HepG2 (cell line): ENCODE measurements around the gene NR3C2. TPM values are rescaled to one million over a fixed set of nuclear protein-coding genes. Genes with fewer than 3 reads are reported as not detected.

ENCODE experiments used
- MXI1 ChIP-seq: IDR thresholded peaks from 3 replicates; pipeline ENCODE4 v1.6.1; 2012; ENCODE audit warnings: low read depth, low read length, inconsistent platforms, borderline replicate concordance
- SMYD3 ChIP-seq: sonication (generic); formaldehyde crosslinking; IDR thresholded peaks from 2 replicates; pipeline ENCODE4 v1.8.1; 2023; ENCODE audit warnings: mild to moderate bottlenecking, missing genetic modification reagents
- THAP11 ChIP-seq: IDR thresholded peaks from 2 replicates; pipeline ENCODE4 v1.6.1; 2016; ENCODE audit warnings: missing biosample characterization, missing genetic modification reagents
- ZBTB8A ChIP-seq: sonication (generic); formaldehyde crosslinking; IDR thresholded peaks from 2 replicates; pipeline ENCODE4 v1.4.0; 2020; ENCODE audit warnings: mild to moderate bottlenecking, low read depth, missing genetic modification reagents, borderline replicate concordance
- ZNF609 ChIP-seq: sonication (generic); formaldehyde crosslinking; IDR thresholded peaks from 2 replicates; pipeline ENCODE4 v1.4.0; 2020; ENCODE audit warnings: mild to moderate bottlenecking, missing genetic modification reagents, borderline replicate concordance
- polyA plus RNA-seq, 8 experiments: library from polyadenylated mRNA; depleted of rRNA in 3 of 8; stranded (reverse) in 7 of 8; unstranded in 1 of 8; fragments of >200 nt; fragmentation: Illumina TruSeq in 4 of 8; extraction: Trizol in 4 of 8; gene quantifications; 2 replicates each; pipeline versions ENCODE4 v1.2.1 to v1.2.3, GENCODE V29; 2011 to 2016; ENCODE audit warnings: low read depth in 4 of 8, missing spikeins in 1 of 8, mixed read lengths in 1 of 8; ENCODE audit not compliant: insufficient read depth in 1 of 8
- total RNA-seq, 5 experiments: library from RNA; depleted of rRNA; stranded (reverse); fragments of >200 nt; fragmentation: Illumina TruSeq; extraction: Trizol; gene quantifications; 2 replicates each; pipeline ENCODE4 v1.2.3, GENCODE V29; 2016; ENCODE audit warnings: low read depth in 1 of 5
- TF ChIP-seq, protein P1 (sequence below): sonication (generic); formaldehyde crosslinking; IDR thresholded peaks from 2 replicates; pipeline ENCODE4 v1.4.0; 2020; ENCODE audit warnings: low read depth, mild to moderate bottlenecking, missing genetic modification reagents

NR3C2 gene
- total and polyA plus RNA-seq, 2 of the 13 experiments (the other 11 are each of a cell fraction or from before 2014, with no cell fraction given): 0.26 to 0.46 TPM

DNA sequence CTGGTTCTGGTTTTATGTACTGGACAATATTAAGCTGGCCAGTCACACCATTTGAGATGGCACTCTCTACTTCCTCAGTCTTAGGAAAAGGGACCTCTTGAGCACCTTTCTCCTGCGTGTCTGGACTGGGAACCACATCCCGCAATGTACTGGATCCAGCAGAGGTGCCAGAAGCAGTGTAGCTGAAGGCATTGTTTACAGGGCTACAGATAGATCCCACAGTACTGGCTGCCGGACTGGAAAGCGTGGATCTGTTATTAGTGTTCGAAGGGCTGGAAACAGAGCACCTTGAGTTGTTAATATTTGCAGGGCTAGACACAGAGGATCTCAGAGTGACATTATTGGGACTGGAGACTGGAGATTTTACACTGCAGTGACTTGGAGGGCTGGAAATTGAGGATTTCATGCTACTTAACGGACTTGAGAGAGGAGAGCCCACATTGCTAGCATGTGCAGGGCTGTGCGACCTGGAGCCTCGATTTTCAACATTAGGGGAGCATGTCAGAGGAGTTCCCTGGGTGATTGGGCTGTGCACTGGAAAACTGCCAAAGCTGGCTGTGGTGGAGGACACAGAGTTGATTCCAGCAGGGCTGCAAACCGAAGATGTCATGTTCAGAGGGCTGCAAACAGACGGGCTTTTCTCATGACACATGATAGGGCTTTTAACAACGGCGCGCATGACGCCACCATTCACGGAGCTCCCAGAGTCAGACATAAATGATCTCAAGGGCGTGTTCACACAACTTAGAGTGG, 6.4 kb downstream of the NR3C2 start (continued):
- no peak for TF ChIP-seq ZNF609 (CRISPR knock-in tag)
- TF ChIP-seq, protein P1, sequence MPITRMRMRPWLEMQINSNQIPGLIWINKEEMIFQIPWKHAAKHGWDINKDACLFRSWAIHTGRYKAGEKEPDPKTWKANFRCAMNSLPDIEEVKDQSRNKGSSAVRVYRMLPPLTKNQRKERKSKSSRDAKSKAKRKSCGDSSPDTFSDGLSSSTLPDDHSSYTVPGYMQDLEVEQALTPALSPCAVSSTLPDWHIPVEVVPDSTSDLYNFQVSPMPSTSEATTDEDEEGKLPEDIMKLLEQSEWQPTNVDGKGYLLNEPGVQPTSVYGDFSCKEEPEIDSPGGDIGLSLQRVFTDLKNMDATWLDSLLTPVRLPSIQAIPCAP (CRISPR knock-in tag): no peak
- TF ChIP-seq SMYD3 (CRISPR knock-in tag): no peak
- no peak for TF ChIP-seq MXI1
- no peak for TF ChIP-seq ZBTB8A (CRISPR knock-in tag)
- no peak for TF ChIP-seq THAP11 (CRISPR knock-in tag)
